CD4-positive, alpha-beta T cell treated with Interferon gamma for 1 hour (primary cell): ENCODE results near the gene LZTS2.

ENCODE experiments used
- DNase-seq: peaks from one replicate; pipeline ENCODE4 v3.0.0-alpha.2; 2020

Gene LZTS2

DNA sequence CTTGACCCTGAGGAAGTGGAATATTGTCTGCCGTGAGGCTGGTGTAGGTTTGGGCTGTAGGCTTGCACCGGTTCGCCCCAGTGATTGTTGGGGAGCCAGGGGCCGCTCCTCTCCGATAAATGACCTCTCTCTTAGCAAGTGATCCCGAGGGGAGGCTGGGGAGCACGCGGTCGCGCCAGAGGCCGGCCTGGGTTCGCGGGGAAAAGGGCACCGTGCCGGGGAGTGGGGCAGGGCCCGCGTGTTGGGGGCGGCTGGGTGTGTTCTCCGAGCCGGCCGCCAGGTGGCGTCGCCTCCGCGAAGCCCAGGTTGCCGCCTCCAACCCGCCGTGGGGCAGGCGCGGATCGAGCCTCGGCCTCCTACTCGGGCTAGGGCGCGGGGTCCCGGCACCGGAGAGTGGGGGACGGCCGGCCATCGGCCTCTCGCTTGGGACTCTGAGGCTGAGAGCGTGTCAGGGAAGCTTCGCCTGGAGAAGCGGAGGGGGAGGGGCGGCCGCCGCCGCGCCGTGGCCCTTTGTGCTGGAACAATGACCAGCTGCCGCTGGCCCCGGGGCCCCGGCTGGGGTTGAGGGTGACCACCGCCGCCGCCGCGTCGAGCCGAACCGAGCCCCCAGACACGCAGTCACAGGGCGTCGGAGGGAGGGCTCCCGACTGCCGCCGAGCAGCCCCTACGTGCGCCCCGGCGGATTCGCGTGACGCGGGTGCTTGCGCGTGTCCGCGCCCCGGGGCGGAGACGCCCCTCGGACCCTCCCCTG lies 442 bp upstream of the LZTS2 start:
- DNase-seq, result peak; percentile 76

DNA sequence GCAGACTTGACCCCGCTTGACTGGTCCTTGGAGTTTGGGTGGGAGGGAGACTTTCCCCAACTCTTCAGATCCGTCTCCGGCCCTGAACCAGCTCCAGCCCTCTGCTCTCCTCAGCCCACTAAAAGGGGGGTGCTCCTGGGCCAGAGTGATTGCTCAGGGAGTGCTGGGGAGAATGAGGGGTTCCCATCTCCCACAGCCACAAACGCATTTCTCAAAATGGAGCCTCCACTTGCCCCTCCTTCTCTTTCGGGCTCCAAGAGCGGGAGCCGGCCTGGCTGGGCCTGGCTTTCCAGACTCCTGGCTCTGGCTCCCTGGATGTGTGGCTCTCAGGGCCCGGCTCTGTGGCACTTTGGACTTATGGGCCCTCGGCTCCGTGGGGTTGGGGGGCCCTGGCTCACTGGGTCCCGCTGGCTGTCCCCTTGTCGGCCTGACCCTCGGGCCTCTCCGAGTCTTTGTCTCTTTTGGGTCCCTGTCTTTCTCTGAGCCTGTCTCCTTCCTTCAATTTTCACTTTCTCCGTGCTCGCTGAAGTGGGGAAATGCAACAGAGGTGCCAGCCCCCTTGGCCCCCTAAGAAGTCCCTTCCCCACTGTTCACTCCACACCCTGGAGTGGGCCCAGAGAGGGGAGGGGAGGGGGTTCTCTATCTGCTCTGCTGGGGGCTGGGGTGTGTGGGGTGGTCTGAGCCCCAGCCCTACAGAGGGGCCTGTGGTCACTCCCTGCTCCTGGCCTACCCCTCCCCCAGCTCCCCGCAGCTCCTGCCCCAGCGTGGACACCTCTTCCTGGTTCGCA lies 713 bp downstream of the LZTS2 start:
- DNase-seq, result no peak

DNA sequence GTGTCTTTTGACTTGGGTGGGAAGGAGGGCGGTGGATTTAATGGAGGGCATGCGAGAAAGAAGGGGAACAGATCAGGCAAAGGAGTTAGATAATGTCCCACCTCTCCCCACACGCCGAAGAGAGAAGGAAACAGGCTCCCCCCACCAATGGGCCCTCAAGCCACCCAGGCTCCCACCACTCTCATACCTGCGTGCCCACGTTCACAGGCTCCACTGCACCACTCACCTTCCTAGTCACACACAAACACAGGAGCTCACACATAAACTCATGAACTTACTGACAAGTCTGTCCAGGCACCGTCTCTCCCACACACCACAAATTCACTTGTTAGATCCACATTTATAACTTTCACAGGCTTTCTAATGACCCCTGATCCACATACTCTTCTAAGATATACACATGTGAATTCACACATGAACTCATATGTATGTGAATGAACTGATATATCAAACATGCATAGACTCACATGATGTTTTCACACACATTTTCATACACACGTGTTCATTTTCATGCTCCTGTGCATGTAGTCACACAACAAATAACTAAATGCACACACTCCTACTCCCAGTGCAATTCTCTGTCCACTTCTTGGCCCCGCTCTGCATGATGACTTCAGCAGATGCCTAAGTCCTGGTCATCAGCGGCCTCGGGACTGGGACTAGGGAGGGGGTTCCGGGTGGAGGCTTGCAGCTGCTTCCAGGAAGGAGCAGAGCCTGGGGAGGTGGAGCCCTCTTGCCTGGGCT lies 1.5 kb downstream of the LZTS2 start:
- no peak for DNase-seq

DNA sequence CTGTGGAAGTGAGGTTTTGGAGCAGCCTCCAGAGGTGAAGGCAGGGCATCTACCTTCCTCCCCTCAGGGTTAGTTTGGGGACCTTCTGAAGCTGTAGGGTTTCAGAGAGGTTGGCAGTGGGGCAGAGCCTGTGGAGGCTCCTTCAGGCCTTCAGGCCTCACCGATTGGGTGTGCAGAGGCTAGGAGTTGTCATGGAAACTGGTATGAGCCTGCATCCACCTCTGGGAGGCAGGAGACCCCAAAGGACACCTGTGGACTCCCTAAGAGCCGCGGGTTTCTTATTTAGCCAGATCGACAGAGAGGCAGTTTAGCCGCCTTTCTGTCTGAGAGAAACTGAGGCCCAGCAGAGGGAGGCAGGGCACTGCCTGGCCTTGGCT lies 2.0 kb downstream of the LZTS2 start:
- DNase-seq, result no peak

DNA sequence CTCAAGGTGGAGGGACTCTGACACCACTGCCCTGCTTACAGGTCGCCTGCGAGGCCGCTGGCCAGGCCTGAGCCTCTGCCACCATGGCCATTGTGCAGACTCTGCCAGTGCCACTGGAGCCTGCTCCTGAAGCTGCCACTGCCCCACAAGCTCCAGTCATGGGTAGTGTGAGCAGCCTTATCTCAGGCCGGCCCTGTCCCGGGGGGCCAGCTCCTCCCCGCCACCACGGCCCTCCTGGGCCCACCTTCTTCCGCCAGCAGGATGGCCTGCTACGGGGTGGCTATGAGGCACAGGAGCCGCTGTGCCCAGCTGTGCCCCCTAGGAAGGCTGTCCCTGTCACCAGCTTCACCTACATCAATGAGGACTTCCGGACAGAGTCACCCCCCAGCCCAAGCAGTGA lies 2.8 kb downstream of the LZTS2 start:
- no peak for DNase-seq

GRCh38 chr10:101003639-101004206 lies 4.1 kb downstream of the LZTS2 start:
- no peak for DNase-seq

DNA sequence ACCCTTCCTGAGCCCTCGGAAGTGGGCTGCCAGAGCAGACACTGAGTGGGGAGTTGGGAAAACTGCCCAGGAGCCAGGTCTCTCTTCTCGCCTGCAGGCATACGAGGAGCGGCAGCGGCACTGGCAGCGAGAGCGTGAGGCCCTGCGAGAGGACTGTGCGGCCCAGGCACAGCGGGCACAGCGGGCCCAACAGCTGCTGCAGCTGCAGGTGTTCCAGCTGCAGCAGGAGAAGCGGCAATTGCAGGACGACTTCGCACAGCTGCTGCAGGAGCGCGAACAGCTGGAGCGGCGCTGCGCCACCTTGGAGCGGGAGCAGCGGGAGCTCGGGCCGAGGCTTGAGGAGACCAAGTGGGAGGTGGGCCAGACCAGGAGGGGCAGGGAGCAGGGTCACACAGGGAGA lies 5.8 kb downstream of the LZTS2 start:
- DNase-seq, result no peak

GRCh38 chr10:101005869-101006567 lies 6.4 kb downstream of the LZTS2 start:
- no peak for DNase-seq

GRCh38 chr10:101006593-101007098 lies 7.0 kb downstream of the LZTS2 start:
- no peak for DNase-seq

- no peak for DNase-seq
Measured at GRCh38 chr10:101007099-101007711, 7.6 kb downstream of the LZTS2 start.

GRCh38 chr10:101007915-101008822 lies 8.6 kb downstream of the LZTS2 start:
- DNase-seq, result no peak

GRCh38 chr10:101008823-101009423 lies 9.3 kb downstream of the LZTS2 start:
- no peak for DNase-seq

- no peak for DNase-seq
Measured at GRCh38 chr10:101010329-101010728, 10.7 kb downstream of the LZTS2 start.

DNA sequence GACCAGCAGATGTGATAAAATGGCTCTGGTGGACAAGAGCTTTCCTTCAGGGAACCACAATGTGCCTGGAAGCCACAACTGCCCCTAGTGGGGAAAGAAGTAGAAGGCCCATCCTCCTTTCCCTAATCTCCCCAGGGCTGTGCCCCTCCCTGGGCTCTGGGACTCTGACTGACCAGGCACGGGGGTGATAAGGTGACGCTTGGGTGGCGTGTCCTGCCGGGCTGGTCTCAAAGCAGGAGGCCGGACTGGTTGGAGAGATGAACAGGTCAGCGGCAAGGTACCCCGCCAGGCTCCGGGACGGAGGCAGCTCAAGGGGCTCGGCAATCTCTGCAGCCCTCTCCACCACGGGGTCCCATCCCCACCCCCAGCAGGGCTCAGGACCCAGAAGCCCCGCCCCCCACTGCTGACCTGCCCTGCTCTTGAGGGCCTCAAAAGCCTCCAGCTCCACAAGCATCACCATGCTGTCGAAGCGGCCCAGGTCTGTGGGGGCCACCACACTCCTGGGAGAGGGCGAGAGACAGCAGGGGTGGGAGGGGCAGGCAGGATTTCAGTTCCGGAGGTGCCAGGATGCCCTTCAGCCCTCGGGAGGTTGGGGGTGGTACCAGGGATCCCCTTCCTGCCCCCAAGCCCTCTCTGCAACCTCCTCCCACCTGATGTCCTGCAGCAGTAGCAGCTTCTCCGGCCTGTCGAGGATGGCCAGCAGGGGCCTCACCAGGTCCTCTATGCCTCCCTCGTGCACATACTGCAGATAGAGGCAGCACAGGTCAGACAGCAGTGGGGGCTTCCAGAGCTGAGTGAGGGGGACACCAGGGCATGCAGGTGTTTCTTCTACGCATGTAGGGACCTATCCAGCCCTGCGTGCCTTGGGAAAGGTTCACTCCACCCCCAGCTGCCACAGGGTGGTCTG lies 12.2 kb downstream of the LZTS2 start:
- no peak for DNase-seq

- DNase-seq, result peak; percentile 76
Measured at GRCh38 chr10:101012525-101013364, 13.1 kb downstream of the LZTS2 start.

- DNase-seq, result no peak
Measured at GRCh38 chr10:101013365-101013825, 13.8 kb downstream of the LZTS2 start.

- DNase-seq, result peak; percentile 66
Measured at GRCh38 chr10:101014230-101014884, 14.7 kb downstream of the LZTS2 start.
